ENCODE results near the gene RRP36. TPM values are rescaled to one million over a fixed set of nuclear protein-coding genes. Genes with fewer than 3 reads are reported as not detected.

Gene RRP36
- total and polyA plus RNA-seq, 4 donors = 23.4 to 33.4 (median 26.2) TPM

Other genes starting within 250 kb of the RRP36 start
- gene BICRAL, start 239.6 kb upstream of the RRP36 start, total RNA-seq = 1 to 10 TPM; 5.5 to 6.8 TPM
- gene BICRAL, start 239.6 kb upstream of the RRP36 start, polyA plus RNA-seq = 1 to 10 TPM; 1.7 to 2.3 TPM
- 10 to 100 TPM; 51.9 to 63.8 TPM for gene RPL7L1, start 142.0 kb upstream of the RRP36 start, total RNA-seq
- gene RPL7L1, start 142.0 kb upstream of the RRP36 start, polyA plus RNA-seq = 10 to 100 TPM; 39.6 to 43.8 TPM
- 1 to 10 TPM in 1 of 2 donors, not detected in 1; 1.1 TPM for gene PTCRA, start 105.6 kb upstream of the RRP36 start, total RNA-seq
- gene PTCRA, start 105.6 kb upstream of the RRP36 start, polyA plus RNA-seq = under 1 TPM in 1 of 2 donors, not detected in 1; 0.63 TPM
- gene CNPY3, start 92.1 kb upstream of the RRP36 start, total RNA-seq = 10 to 100 TPM; 17.2 to 18.0 TPM
- 10 to 100 TPM; 36.5 to 41.0 TPM for gene CNPY3, start 92.1 kb upstream of the RRP36 start, polyA plus RNA-seq
- gene GNMT, start 60.9 kb upstream of the RRP36 start, total RNA-seq = 100 to 1,000 TPM in 1 of 2 donors, 10 to 100 TPM in 1; 10.5 to 140 TPM
- gene GNMT, start 60.9 kb upstream of the RRP36 start, polyA plus RNA-seq = 100 to 1,000 TPM; 119 to 163 TPM
- 10 to 100 TPM; 15.1 to 20.7 TPM for gene PEX6, start 42.4 kb upstream of the RRP36 start, total RNA-seq
- 10 to 100 TPM in 1 of 2 donors, 1 to 10 TPM in 1; 5.4 to 15.4 TPM for gene PEX6, start 42.4 kb upstream of the RRP36 start, polyA plus RNA-seq
- 10 to 100 TPM; 12.9 to 13.9 TPM for gene PPP2R5D, start 37.1 kb upstream of the RRP36 start, total RNA-seq
- gene PPP2R5D, start 37.1 kb upstream of the RRP36 start, polyA plus RNA-seq = 10 to 100 TPM in 1 of 2 donors, 1 to 10 TPM in 1; 6.7 to 13.5 TPM
- 10 to 100 TPM; 10.7 to 24.0 TPM for gene MEA1, start 7.7 kb upstream of the RRP36 start, total RNA-seq
- 10 to 100 TPM; 37.2 to 50.3 TPM for gene MEA1, start 7.7 kb upstream of the RRP36 start, polyA plus RNA-seq
- gene KLHDC3, start 7.4 kb upstream of the RRP36 start, total RNA-seq = 10 to 100 TPM; 51.2 to 66.5 TPM
- 10 to 100 TPM; 30.9 to 49.9 TPM for gene KLHDC3, start 7.4 kb upstream of the RRP36 start, polyA plus RNA-seq
- gene CUL7, start 32.2 kb downstream of the RRP36 start, total RNA-seq = 10 to 100 TPM; 10.3 to 10.4 TPM
- gene CUL7, start 32.2 kb downstream of the RRP36 start, polyA plus RNA-seq = 1 to 10 TPM; 2.2 to 5.2 TPM
- gene MRPL2, start 37.8 kb downstream of the RRP36 start, total RNA-seq = 10 to 100 TPM; 19.6 to 23.8 TPM
- gene MRPL2, start 37.8 kb downstream of the RRP36 start, polyA plus RNA-seq = 10 to 100 TPM; 65.6 to 73.9 TPM
- gene KLC4, start 38.0 kb downstream of the RRP36 start, total RNA-seq = 10 to 100 TPM; 33.2 to 97.0 TPM
- gene KLC4, start 38.0 kb downstream of the RRP36 start, polyA plus RNA-seq = 10 to 100 TPM; 44.4 to 47.4 TPM
- 10 to 100 TPM in 1 of 2 donors, 1 to 10 TPM in 1; 1.8 to 10.5 TPM for gene PTK7, start 54.7 kb downstream of the RRP36 start, total RNA-seq
- under 1 TPM; 0.67 to 0.76 TPM for gene PTK7, start 54.7 kb downstream of the RRP36 start, polyA plus RNA-seq
- gene SRF, start 149.6 kb downstream of the RRP36 start, total RNA-seq = 10 to 100 TPM in 1 of 2 donors, 1 to 10 TPM in 1; 7.1 to 11.7 TPM
- 1 to 10 TPM; 2.0 to 7.1 TPM for gene SRF, start 149.6 kb downstream of the RRP36 start, polyA plus RNA-seq
- 10 to 100 TPM in 1 of 2 donors, 1 to 10 TPM in 1; 7.5 to 21.8 TPM for gene CUL9, start 160.6 kb downstream of the RRP36 start, total RNA-seq
- gene CUL9, start 160.6 kb downstream of the RRP36 start, polyA plus RNA-seq = 1 to 10 TPM; 6.5 to 7.5 TPM
- gene DNPH1, start 207.9 kb downstream of the RRP36 start, total RNA-seq = 10 to 100 TPM; 53.2 to 59.8 TPM
- 100 to 1,000 TPM; 147 to 195 TPM for gene DNPH1, start 207.9 kb downstream of the RRP36 start, polyA plus RNA-seq
- gene TTBK1, start 221.9 kb downstream of the RRP36 start, total RNA-seq = 1 to 10 TPM in 1 of 2 donors, under 1 TPM in 1; 0.14 to 1.2 TPM
- gene TTBK1, start 221.9 kb downstream of the RRP36 start, polyA plus RNA-seq = under 1 TPM; 0.18 to 0.70 TPM